SK-N-SH (cell line): ENCODE measurements around the gene AMIGO1. TPM values are rescaled to one million over a fixed set of nuclear protein-coding genes. Genes with fewer than 3 reads are reported as not detected.

Experiments
- CTCF ChIA-PET: fragments of 300-600, 350-600 bp; formaldehyde crosslinking; extraction: SDS; loops from one replicate; lab custom pipeline; 2021; lab: Yijun Ruan, JAX
- POLR2A ChIA-PET: fragments of 350-600 bp; sonication (Branson Sonifier 250); formaldehyde crosslinking; extraction: SDS; loops from one replicate; lab custom pipeline; 2020; ENCODE audit warnings: antibody characterized with exemption, inconsistent platforms; lab: Yijun Ruan, JAX
- DNase-seq: peaks from one replicate; pipeline ENCODE4 v3.0.0; 2012
- H2AFZ ChIP-seq: fragments of 200-600 bp; sonication (generic); 2 replicates; pipeline ENCODE4 v1.8.1; 2016; ENCODE audit warnings: antibody characterized with exemption, mild to moderate bottlenecking, low read depth
- H3F3A ChIP-seq: fragments of 200-600 bp; sonication (generic); replicated peaks from 2 replicates; pipeline ENCODE3; 2016; ENCODE audit warnings: antibody characterized with exemption, mild to moderate bottlenecking; ENCODE audit not compliant: insufficient read depth
- H3K27ac ChIP-seq, 2 experiments: fragments of 200-500 bp in 1 of 2; fragments of 200-600 bp in 1 of 2; sonication (Bioruptor generic) in 1 of 2; sonication (generic), shearing (Covaris generic) in 1 of 2; 2 replicates each; pipeline versions ENCODE4 v1.5.1 to v1.6.1; 2014 to 2016; ENCODE audit warnings: low read depth in 2 of 2, inconsistent platforms in 1 of 2, low read length in 1 of 2, mild to moderate bottlenecking in 1 of 2, mixed read lengths in 1 of 2
- H3K27me3 ChIP-seq: fragments of 200-600 bp; sonication (generic), shearing (Covaris generic); 2 replicates; pipeline ENCODE4 v1.6.1; 2016; ENCODE audit warnings: mixed run types; ENCODE audit not compliant: insufficient read depth
- H3K36me3 ChIP-seq, 2 experiments: fragments of 200-500 bp in 1 of 2; fragments of 200-600 bp in 1 of 2; sonication (Bioruptor generic) in 1 of 2; sonication (generic) in 1 of 2; replicated peaks in 1 of 2; 2 replicates each; pipeline versions ENCODE3 to v1.5.1; 2014 to 2016; ENCODE audit warnings: low read length in 1 of 2, mild to moderate bottlenecking in 1 of 2; ENCODE audit not compliant: insufficient read depth in 2 of 2, control insufficient read depth in 1 of 2
- H3K4me1 ChIP-seq, 2 experiments: fragments of 200-500 bp in 1 of 2; fragments of 200-600 bp in 1 of 2; sonication (Bioruptor generic) in 1 of 2; sonication (generic), shearing (Covaris generic) in 1 of 2; 2 replicates each; pipeline versions ENCODE4 v1.5.1 to v1.6.1; 2014 to 2016; ENCODE audit warnings: low read depth in 1 of 2, low read length in 1 of 2, mixed run types in 1 of 2; ENCODE audit not compliant: insufficient read depth in 2 of 2, control insufficient read depth in 1 of 2
- H3K4me2 ChIP-seq: fragments of 200-600 bp; sonication (generic), shearing (Covaris generic); 2 replicates; pipeline ENCODE4 v1.6.1; 2017; ENCODE audit warnings: mixed run types
- H3K4me3 ChIP-seq, 2 experiments: fragments of 200-500 bp in 1 of 2; fragments of 200-600 bp in 1 of 2; sonication (Bioruptor generic) in 1 of 2; sonication (generic), shearing (Covaris generic) in 1 of 2; 2 replicates each; pipeline versions ENCODE4 v1.5.1 to v1.8.1; 2014 to 2016; ENCODE audit warnings: low read depth in 2 of 2, inconsistent platforms in 1 of 2, low read length in 1 of 2, mild to moderate bottlenecking in 1 of 2, mixed read lengths in 1 of 2, moderate library complexity in 1 of 2
- H3K79me2 ChIP-seq: fragments of 200-600 bp; sonication (generic); 2 replicates; pipeline ENCODE4 v1.8.1; 2017; ENCODE audit warnings: mild to moderate bottlenecking; ENCODE audit not compliant: insufficient read depth
- H3K9ac ChIP-seq: fragments of 200-600 bp; sonication (generic); 2 replicates; pipeline ENCODE4 v1.6.1; 2017; ENCODE audit warnings: mixed run types
- H3K9me2 ChIP-seq: fragments of 200-600 bp; sonication (generic); 2 replicates; pipeline ENCODE4 v1.6.1; 2017; ENCODE audit warnings: mixed run types
- H3K9me3 ChIP-seq: fragments of 200-600 bp; sonication (generic); 2 replicates; pipeline ENCODE4 v1.6.1; 2017; ENCODE audit warnings: mixed run types, mild to moderate bottlenecking, moderate library complexity
- H4K20me1 ChIP-seq: fragments of 200-600 bp; sonication (generic); 2 replicates; pipeline ENCODE4 v1.6.1; 2017; ENCODE audit warnings: mild to moderate bottlenecking, mixed run types; ENCODE audit not compliant: insufficient read depth
- EP300 ChIP-seq, 2 experiments: IDR thresholded peaks; 2 replicates each; pipeline versions ENCODE4 v1.4.0 to v1.6.1; 2012; ENCODE audit warnings: borderline replicate concordance in 1 of 2, low read depth in 1 of 2, low read length in 1 of 2
- FOXJ3 ChIP-seq: sonication (generic); formaldehyde crosslinking; IDR thresholded peaks from 2 replicates; pipeline ENCODE4 v1.5.1; 2020; ENCODE audit warnings: mild to moderate bottlenecking, missing genetic modification reagents
- GABPA ChIP-seq: IDR thresholded peaks from 2 replicates; pipeline ENCODE4 v1.4.0; 2012; ENCODE audit warnings: low read depth, mild to moderate bottlenecking
- GATA2 ChIP-seq: sonication (generic); formaldehyde crosslinking; IDR thresholded peaks from 2 replicates; pipeline ENCODE4 v1.5.0; 2020; ENCODE audit warnings: mild to moderate bottlenecking, missing genetic modification reagents
- MXI1 ChIP-seq: IDR thresholded peaks from 2 replicates; pipeline ENCODE4 v1.6.1; 2012; ENCODE audit warnings: mild to moderate bottlenecking, low read depth, low read length, improper control_type of control experiment
- NRF1 ChIP-seq: IDR thresholded peaks from 2 replicates; pipeline ENCODE4 v1.6.1; 2012; ENCODE audit warnings: low read depth, mild to moderate bottlenecking, low read length
- RAD21 ChIP-seq: IDR thresholded peaks from 2 replicates; pipeline ENCODE4 v1.6.1; 2012; ENCODE audit warnings: mild to moderate bottlenecking, low read length
- RXRA ChIP-seq: IDR thresholded peaks from 2 replicates; pipeline ENCODE4 v1.4.0; 2012; ENCODE audit warnings: low read depth, mild to moderate bottlenecking, borderline replicate concordance
- SIN3A ChIP-seq: IDR thresholded peaks from 2 replicates; pipeline ENCODE4 v1.6.1; 2012; ENCODE audit warnings: low read depth, mild to moderate bottlenecking, low read length, moderate library complexity, borderline replicate concordance
- TCF12 ChIP-seq: IDR thresholded peaks from 2 replicates; pipeline ENCODE4 v1.4.0; 2012
- WGBS: methylation state at CpG from one replicate; pipeline ENCODE4 v1.1.6; 2017; ENCODE audit warnings: low lambda C conversion rate; 5-methylcytosine and 5-hydroxymethylcytosine counted together
- polyA plus RNA-seq, 3 experiments: library from polyadenylated mRNA; depleted of rRNA; stranded (reverse); fragments of >200 nt; gene quantifications; 2 replicates each; pipeline ENCODE4 v1.2.3, GENCODE V29; 2012
- TF ChIP-seq, protein P1 (sequence below): IDR thresholded peaks from 2 replicates; pipeline ENCODE4 v1.6.1; 2012; ENCODE audit warnings: mild to moderate bottlenecking, low read depth, low read length, moderate library complexity
- TF ChIP-seq, protein P2 (sequence below): IDR thresholded peaks from 2 replicates; pipeline ENCODE4 v1.4.0; 2012; ENCODE audit warnings: low read depth, borderline replicate concordance

Gene AMIGO1
- polyA plus RNA-seq, 1 of the 3 experiments (the other 2 are of a cell fraction): 0.95 TPM

DNA sequence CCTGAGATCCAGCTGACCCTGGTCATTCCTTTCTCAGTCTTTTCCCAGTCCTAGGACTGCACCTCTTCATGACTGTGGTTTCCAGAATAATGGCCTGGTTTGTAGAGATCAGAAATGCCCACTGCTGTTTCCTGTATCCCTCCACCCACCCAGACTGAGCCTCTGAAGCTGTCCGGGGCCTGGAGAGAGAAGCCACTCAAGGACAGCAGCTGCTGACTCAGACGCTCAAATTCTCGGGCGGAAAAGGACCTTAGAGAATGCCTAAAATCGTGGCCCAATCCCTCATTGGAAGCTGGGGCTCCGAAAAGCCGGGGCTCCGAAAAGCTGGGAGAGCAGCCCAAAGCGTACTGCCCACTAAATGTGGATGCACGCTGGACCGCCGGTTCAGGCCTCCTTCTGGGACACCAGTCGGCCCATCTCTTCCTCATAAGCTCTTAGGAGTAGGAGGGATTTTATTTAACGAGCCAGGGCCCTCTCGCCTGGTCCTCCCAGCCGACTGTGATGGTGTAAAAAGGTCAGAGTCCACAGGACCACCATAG is 22.4 kb upstream of the AMIGO1 start:
- no peaks in the 10 kb centered on the region for H3K27me3 ChIP-seq
- H3K36me3 ChIP-seq: no peaks in the 10 kb centered on the region
- H3F3A ChIP-seq: no peaks in the 10 kb centered on the region
- CTCF ChIA-PET: interaction anchor here (0.6 to 26.3 kb wide), 73 partner anchors 9 to 634 kb away, joined by 3 to 1710 read pairs (median 4); partner anchors contain the start of genes AMIGO1, AMPD2, ATXN7L2 and CYB561D1
- peaks cover 0 to 48% of the 10 kb centered on the region in 2 experiments; a peak in 1 of 4 replicates for H3K4me1 ChIP-seq
- peak overlapping the region; percentile 91; the same call in 1 of the 2 replicates for H2AFZ ChIP-seq
- WGBS: 65% methylated on average over 12 of the region's 16 CpGs
- peak overlapping the region in 1 of 2 experiments; percentile 44; a peak in 1 of 4 replicates for H3K4me3 ChIP-seq
- POLR2A ChIA-PET: interaction anchor here (1.0 to 2.0 kb wide), 7 partner anchors 17 to 254 kb away, joined by 3 to 7 read pairs (median 3); partner anchors contain the start of genes CYB561D1 and GNAI3
- no peak for DNase-seq
- H3K4me2 ChIP-seq: no peak overlapping the region
- no peaks in the 10 kb centered on the region for H3K9me3 ChIP-seq
- H3K9me2 ChIP-seq: no peaks in the 10 kb centered on the region
- TF ChIP-seq SIN3A: no peak
- TF ChIP-seq RXRA: no peak
- no peak for TF ChIP-seq EP300 (IDR thresholded peaks at IDR 0.05; ENCODE audit: borderline replicate concordance in 1 of 2, low read depth in 1 of 2, low read length in 1 of 2)
- TF ChIP-seq GATA2 (CRISPR knock-in tag): no peak
- TF ChIP-seq, protein P1, sequence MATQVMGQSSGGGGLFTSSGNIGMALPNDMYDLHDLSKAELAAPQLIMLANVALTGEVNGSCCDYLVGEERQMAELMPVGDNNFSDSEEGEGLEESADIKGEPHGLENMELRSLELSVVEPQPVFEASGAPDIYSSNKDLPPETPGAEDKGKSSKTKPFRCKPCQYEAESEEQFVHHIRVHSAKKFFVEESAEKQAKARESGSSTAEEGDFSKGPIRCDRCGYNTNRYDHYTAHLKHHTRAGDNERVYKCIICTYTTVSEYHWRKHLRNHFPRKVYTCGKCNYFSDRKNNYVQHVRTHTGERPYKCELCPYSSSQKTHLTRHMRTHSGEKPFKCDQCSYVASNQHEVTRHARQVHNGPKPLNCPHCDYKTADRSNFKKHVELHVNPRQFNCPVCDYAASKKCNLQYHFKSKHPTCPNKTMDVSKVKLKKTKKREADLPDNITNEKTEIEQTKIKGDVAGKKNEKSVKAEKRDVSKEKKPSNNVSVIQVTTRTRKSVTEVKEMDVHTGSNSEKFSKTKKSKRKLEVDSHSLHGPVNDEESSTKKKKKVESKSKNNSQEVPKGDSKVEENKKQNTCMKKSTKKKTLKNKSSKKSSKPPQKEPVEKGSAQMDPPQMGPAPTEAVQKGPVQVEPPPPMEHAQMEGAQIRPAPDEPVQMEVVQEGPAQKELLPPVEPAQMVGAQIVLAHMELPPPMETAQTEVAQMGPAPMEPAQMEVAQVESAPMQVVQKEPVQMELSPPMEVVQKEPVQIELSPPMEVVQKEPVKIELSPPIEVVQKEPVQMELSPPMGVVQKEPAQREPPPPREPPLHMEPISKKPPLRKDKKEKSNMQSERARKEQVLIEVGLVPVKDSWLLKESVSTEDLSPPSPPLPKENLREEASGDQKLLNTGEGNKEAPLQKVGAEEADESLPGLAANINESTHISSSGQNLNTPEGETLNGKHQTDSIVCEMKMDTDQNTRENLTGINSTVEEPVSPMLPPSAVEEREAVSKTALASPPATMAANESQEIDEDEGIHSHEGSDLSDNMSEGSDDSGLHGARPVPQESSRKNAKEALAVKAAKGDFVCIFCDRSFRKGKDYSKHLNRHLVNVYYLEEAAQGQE: no peak
- TF ChIP-seq, protein P2, sequence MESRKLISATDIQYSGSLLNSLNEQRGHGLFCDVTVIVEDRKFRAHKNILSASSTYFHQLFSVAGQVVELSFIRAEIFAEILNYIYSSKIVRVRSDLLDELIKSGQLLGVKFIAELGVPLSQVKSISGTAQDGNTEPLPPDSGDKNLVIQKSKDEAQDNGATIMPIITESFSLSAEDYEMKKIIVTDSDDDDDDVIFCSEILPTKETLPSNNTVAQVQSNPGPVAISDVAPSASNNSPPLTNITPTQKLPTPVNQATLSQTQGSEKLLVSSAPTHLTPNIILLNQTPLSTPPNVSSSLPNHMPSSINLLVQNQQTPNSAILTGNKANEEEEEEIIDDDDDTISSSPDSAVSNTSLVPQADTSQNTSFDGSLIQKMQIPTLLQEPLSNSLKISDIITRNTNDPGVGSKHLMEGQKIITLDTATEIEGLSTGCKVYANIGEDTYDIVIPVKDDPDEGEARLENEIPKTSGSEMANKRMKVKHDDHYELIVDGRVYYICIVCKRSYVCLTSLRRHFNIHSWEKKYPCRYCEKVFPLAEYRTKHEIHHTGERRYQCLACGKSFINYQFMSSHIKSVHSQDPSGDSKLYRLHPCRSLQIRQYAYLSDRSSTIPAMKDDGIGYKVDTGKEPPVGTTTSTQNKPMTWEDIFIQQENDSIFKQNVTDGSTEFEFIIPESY: no peak
- TF ChIP-seq NRF1: no peak
- no peak for TF ChIP-seq RAD21
- TF ChIP-seq TCF12: no peak
- no peak for TF ChIP-seq GABPA
- TF ChIP-seq FOXJ3 (CRISPR knock-in tag): no peak
- no peak for TF ChIP-seq MXI1
- H4K20me1 ChIP-seq: no peaks in the 10 kb centered on the region
- H3K9ac ChIP-seq: no peak overlapping the region
- H3K79me2 ChIP-seq: no peaks in the 10 kb centered on the region
- no peak overlapping the region; a peak in 1 of 4 replicates for H3K27ac ChIP-seq
